PC-9 (cell line): ENCODE results near the gene LRRC37B. TPM values are rescaled to one million over a fixed set of nuclear protein-coding genes. Genes with fewer than 3 reads are reported as not detected.
"Not testable (repeated sequence)": the region's sequence is repeated elsewhere in the genome, so short reads cannot be mapped to it uniquely, and the experiment has no call there.

ENCODE experiments used
- BruUV-seq: library from RNA; stranded (reverse); fragments of 400-500 nt; replicated peaks from 2 replicates; lab custom pipeline; 2021; lab: Mats Ljungman, UMichigan
- CTCF ChIA-PET: fragments of 300-600 bp; sonication (Branson Sonifier 250); formaldehyde crosslinking; loops from one replicate; lab custom pipeline; 2022; ENCODE audit warnings: antibody characterized with exemption; lab: Charles Lee
- POLR2A ChIA-PET: fragments of 300-600 bp; sonication (Branson Sonifier 250); formaldehyde crosslinking; loops from one replicate; lab custom pipeline; 2022; ENCODE audit warnings: antibody characterized with exemption; ENCODE audit not compliant: unreplicated experiment; lab: Charles Lee
- DNase-seq, 2 experiments: peaks; one replicate each; pipeline versions ENCODE4 v3.0.0 to v3.0.0-alpha.2; 2015 to 2022; ENCODE audit warnings: mixed read lengths in 1 of 2
- H2AFZ ChIP-seq: fragments of 200-600 bp; sonication (generic); 2 replicates; pipeline ENCODE4 v1.8.1; 2017; ENCODE audit warnings: antibody characterized with exemption
- H3F3A ChIP-seq: fragments of 200-600 bp; sonication (generic); 2 replicates; pipeline ENCODE4 v1.8.1; 2017; ENCODE audit warnings: antibody characterized with exemption, mild to moderate bottlenecking, low read depth; ENCODE audit not compliant: insufficient read depth
- H3K27ac ChIP-seq: fragments of 200-600 bp; sonication (generic); 2 replicates; pipeline ENCODE4 v1.6.1; 2016; ENCODE audit warnings: mixed run types
- H3K27me3 ChIP-seq: fragments of 200-600 bp; sonication (generic); 2 replicates; pipeline ENCODE4 v1.6.1; 2016; ENCODE audit warnings: low read depth, mixed run types; ENCODE audit not compliant: insufficient read depth
- H3K36me3 ChIP-seq: fragments of 200-600 bp; sonication (generic); 2 replicates; pipeline ENCODE4 v1.6.1; 2016; ENCODE audit warnings: low read depth, mixed run types
- H3K4me1 ChIP-seq: fragments of 200-600 bp; sonication (generic); replicated peaks from 2 replicates; pipeline ENCODE4 v1.6.1; 2016; ENCODE audit warnings: mixed run types; ENCODE audit not compliant: insufficient read depth
- H3K4me2 ChIP-seq: fragments of 200-600 bp; sonication (generic); 2 replicates; pipeline ENCODE4 v1.6.1; 2017; ENCODE audit warnings: mixed run types
- H3K4me3 ChIP-seq: fragments of 200-600 bp; sonication (generic); 2 replicates; pipeline ENCODE4 v1.6.1; 2016; ENCODE audit warnings: mixed run types
- H3K79me2 ChIP-seq: fragments of 200-600 bp; sonication (generic); 2 replicates; pipeline ENCODE4 v1.6.1; 2017; ENCODE audit warnings: low read depth, mixed run types
- H3K9me2 ChIP-seq: fragments of 200-600 bp; sonication (generic); 2 replicates; pipeline ENCODE4 v1.8.1; 2017; ENCODE audit warnings: mild to moderate bottlenecking; ENCODE audit not compliant: insufficient read depth
- H3K9me3 ChIP-seq: fragments of 200-600 bp; sonication (generic); 2 replicates; pipeline ENCODE4 v1.8.1; 2016; ENCODE audit warnings: low read depth; ENCODE audit not compliant: insufficient read depth
- H4K20me1 ChIP-seq: fragments of 200-600 bp; sonication (generic); 2 replicates; pipeline ENCODE4 v1.8.1; 2017; ENCODE audit not compliant: insufficient read depth
- intact Hi-C: fragments of 100-400 bp; cut with micrococcal nuclease; formaldehyde crosslinking; loops from one replicate; pipeline ENCODE4 v1.10.0; 2022; ENCODE audit not compliant: unreplicated experiment
- total RNA-seq: library from RNA; stranded (reverse); gene quantifications from 2 replicates; pipeline ENCODE4 v1.2.3, GENCODE V29; 2021
- TF ChIP-seq, protein P1 (sequence below): fragments of 200-600 bp; sonication (generic); conservative IDR thresholded peaks from 2 replicates; pipeline ENCODE4 v1.6.1; 2017; ENCODE audit warnings: mixed run types, antibody characterized with exemption, mild to moderate bottlenecking, moderate library complexity

Gene LRRC37B
- total RNA-seq, 1 experiment from 2014 or later: 13.8 TPM

DNA sequence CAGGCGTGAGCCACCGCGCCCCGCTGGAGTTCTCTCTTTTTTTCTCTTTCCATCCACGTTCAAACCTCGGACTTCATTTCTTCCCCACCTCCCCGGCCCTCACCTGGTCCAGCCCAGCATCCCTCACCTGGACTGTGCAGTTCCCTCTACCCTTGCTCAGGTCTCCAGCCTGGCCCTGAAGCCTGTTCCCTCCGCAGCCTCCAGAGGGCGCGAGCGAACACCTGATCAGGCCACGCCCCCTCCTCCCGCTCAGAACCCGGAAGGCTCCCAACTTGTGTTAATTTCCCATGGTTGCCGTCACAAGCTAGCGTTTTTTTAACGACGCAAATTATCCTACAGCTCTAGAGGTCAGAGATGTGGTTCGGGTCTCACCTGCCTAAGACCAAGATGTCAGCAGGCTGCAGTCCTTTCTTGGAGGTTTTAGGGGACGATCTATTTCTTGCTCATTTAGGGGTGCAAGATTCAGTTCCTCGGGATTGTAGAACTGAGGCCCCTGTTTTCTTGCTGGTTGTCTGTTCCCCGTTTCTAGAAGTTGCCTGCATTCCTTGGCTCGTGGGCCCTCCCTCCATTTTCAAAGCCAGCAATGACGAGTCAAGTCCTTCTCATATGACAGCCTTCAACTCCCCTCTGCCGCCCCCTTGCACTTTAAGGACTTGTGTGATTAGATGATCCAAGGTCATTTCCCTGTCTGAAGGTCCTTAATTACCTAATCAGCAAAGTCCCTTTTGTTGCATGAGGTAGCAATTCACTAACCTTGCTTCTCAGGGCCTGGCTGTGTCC lies 59.9 kb downstream of the LRRC37B start:
- peak overlapping the region; percentile 82 for H3K4me2 ChIP-seq
- POLR2A ChIA-PET, H3K36me3 ChIP-seq, H3K4me1 ChIP-seq, H4K20me1 ChIP-seq, intact Hi-C loops, H3F3A ChIP-seq, H3K27ac ChIP-seq, H3K9me2 ChIP-seq, H2AFZ ChIP-seq, H3K9me3 ChIP-seq, CTCF ChIA-PET, H3K27me3 ChIP-seq, H3K79me2 ChIP-seq: not testable (repeated sequence)
- peak in 1 of 2 experiments; percentile 64 for DNase-seq
- TF ChIP-seq, protein P1, sequence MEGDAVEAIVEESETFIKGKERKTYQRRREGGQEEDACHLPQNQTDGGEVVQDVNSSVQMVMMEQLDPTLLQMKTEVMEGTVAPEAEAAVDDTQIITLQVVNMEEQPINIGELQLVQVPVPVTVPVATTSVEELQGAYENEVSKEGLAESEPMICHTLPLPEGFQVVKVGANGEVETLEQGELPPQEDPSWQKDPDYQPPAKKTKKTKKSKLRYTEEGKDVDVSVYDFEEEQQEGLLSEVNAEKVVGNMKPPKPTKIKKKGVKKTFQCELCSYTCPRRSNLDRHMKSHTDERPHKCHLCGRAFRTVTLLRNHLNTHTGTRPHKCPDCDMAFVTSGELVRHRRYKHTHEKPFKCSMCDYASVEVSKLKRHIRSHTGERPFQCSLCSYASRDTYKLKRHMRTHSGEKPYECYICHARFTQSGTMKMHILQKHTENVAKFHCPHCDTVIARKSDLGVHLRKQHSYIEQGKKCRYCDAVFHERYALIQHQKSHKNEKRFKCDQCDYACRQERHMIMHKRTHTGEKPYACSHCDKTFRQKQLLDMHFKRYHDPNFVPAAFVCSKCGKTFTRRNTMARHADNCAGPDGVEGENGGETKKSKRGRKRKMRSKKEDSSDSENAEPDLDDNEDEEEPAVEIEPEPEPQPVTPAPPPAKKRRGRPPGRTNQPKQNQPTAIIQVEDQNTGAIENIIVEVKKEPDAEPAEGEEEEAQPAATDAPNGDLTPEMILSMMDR: peak; percentile 69
- H3K4me3 ChIP-seq: peak overlapping the region; percentile 54; the same call in 1 of the 2 replicates
- BruUV-seq: TSS peak; percentile 34

DNA sequence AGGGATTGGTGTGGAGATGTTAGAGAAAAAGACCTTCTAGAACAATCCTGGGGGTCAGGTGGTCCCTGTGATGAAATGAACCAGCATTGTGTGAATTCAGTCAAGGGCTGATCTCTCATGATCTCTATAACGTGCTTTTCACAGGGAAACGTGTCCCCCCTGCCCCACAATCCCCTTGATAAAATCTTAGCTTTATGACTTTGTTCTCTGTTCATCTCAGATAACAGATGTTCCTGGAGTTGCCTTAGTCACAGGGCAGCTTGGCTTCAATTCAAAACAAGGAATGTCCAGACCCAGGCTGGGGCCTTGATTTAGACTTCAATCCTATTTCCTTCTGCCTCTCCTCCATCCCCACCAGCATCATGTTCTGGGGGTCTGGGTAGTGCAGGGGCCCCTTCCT lies 61.9 kb downstream of the LRRC37B start:
- H3K9me3 ChIP-seq, DNase-seq, H3K79me2 ChIP-seq, CTCF ChIA-PET, H2AFZ ChIP-seq, H3K4me3 ChIP-seq, H4K20me1 ChIP-seq, H3K9me2 ChIP-seq, POLR2A ChIA-PET, BruUV-seq, H3K27me3 ChIP-seq, H3F3A ChIP-seq, H3K4me2 ChIP-seq, H3K36me3 ChIP-seq, H3K27ac ChIP-seq, H3K4me1 ChIP-seq, intact Hi-C loops: not testable (repeated sequence)

DNA sequence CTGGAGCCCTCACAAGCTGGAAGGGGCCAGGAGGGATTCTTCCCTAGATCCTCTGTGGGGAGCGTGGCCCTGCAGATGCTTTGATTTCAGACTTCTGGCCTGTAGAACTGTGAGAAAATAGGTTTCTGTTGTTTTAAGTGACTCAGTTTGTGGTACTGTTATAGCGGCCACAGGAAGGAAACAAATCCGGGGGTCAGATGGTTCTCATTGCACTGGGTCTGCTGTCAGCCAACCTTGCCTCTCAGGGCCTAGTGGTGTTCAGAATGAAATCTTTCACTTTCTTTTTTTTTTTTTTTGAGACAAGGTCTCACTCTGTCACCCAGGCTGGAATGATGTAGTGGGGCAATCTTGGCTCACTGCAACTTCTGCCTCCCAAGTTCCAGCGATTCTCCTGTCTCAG lies 64.8 kb downstream of the LRRC37B start:
- H3K4me2 ChIP-seq, H2AFZ ChIP-seq, H3K27me3 ChIP-seq, H4K20me1 ChIP-seq, H3K4me3 ChIP-seq, H3K9me3 ChIP-seq, BruUV-seq, POLR2A ChIA-PET, DNase-seq, CTCF ChIA-PET, H3K79me2 ChIP-seq, H3K27ac ChIP-seq, H3F3A ChIP-seq, H3K36me3 ChIP-seq, intact Hi-C loops, H3K9me2 ChIP-seq, H3K4me1 ChIP-seq: not testable (repeated sequence)

DNA sequence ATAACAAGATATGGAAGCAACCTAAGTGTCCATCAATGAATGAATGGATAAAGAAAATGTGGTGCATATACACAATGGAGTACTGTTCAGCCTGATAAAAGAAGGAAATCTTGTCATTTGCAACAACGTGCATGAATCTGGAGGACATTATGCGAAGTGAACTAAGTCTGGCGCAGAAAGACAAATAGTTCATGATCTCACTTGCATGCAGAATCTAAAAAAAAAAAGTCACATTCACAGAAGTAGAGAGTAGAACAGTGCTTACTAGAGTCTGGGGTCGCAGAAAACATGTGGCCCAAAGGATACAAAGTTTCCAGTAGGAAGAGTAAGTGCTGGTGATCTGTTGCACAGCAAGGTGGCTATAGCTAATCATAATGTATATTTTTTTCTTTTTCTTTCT lies 65.9 kb downstream of the LRRC37B start:
- BruUV-seq, H3K9me3 ChIP-seq, H2AFZ ChIP-seq, H3K27me3 ChIP-seq, H3F3A ChIP-seq, H3K4me1 ChIP-seq, H3K4me3 ChIP-seq, H3K4me2 ChIP-seq, H3K79me2 ChIP-seq, CTCF ChIA-PET, H3K27ac ChIP-seq, DNase-seq, H3K9me2 ChIP-seq, H4K20me1 ChIP-seq, intact Hi-C loops, H3K36me3 ChIP-seq, POLR2A ChIA-PET: not testable (repeated sequence)

DNA sequence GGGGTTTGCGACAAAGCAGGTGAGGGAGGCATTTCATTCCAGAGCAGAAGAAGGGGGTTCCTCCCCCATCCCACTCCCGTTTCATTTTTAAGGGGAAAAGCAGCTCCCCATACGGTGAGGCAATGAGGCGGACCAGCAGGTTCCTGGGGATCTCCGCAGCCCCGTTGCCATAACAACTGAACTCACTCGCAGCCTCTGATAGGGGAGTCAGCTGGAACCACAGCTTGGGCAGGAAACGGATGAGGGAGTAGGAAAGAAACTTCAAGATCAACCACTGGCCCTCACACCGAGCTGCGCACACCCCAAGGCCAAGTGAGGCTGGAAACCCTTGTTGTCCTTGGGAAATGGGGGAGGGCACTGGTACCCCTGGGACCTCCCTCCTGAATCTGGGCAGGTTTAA lies 72.6 kb downstream of the LRRC37B start:
- POLR2A ChIA-PET, intact Hi-C loops, H3K9me2 ChIP-seq, H2AFZ ChIP-seq, H3K4me3 ChIP-seq, H3K27me3 ChIP-seq, H4K20me1 ChIP-seq, H3K4me1 ChIP-seq, H3F3A ChIP-seq, H3K79me2 ChIP-seq, H3K9me3 ChIP-seq, H3K27ac ChIP-seq, H3K36me3 ChIP-seq, BruUV-seq, CTCF ChIA-PET: not testable (repeated sequence)
- DNase-seq: peak in 1 of 2 experiments; percentile 50
- peak overlapping the region; percentile 19; the same call in 1 of the 2 replicates for H3K4me2 ChIP-seq

DNA sequence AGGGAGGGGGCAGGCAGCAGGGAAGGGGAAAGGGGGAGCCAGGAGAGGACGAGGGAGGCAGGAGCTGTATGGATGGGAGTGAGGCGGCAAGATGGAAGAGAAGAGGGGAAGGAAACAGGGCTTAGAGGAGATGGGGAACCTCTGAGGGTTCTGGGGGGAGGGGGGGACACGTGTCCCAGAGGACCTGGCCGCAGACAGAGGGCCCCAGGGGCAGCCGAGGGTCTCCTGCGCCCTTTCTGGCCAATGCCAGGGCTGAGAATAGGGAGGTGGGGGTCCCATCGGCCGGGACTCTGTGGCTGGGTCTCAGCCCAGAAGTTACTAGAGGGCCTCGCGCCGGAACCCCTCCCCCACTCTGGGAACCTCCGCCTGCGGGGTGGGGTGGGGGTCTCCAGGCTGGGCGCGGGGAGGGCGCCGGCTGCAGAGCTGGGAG lies 76.4 kb downstream of the LRRC37B start:
- intact Hi-C loops, H3F3A ChIP-seq, H3K9me2 ChIP-seq, H3K36me3 ChIP-seq, CTCF ChIA-PET, POLR2A ChIA-PET, H4K20me1 ChIP-seq, DNase-seq, H3K79me2 ChIP-seq, H3K9me3 ChIP-seq, H3K27me3 ChIP-seq, H3K4me1 ChIP-seq: not testable (repeated sequence)
- 0 out of 2 replicates have a peak overlapping the region, but pooled peaks have one; percentile 12 for H3K27ac ChIP-seq
- peak overlapping the region; percentile 64 for H3K4me3 ChIP-seq
- H3K4me2 ChIP-seq: peak overlapping the region; percentile 80
- H2AFZ ChIP-seq: peak overlapping the region; percentile 77
- BruUV-seq: TSS peak; percentile 91
